OCI-M1 (cell line): ENCODE data around the gene SPDYE6.
"Not testable (repeated sequence)": the region's sequence is repeated elsewhere in the genome, so short reads cannot be mapped to it uniquely, and the experiment has no call there.

Experiments
- DNase-seq: peaks from one replicate; lab custom pipeline; 2025; lab: John Stamatoyannopoulos, UW

Gene SPDYE6

DNA sequence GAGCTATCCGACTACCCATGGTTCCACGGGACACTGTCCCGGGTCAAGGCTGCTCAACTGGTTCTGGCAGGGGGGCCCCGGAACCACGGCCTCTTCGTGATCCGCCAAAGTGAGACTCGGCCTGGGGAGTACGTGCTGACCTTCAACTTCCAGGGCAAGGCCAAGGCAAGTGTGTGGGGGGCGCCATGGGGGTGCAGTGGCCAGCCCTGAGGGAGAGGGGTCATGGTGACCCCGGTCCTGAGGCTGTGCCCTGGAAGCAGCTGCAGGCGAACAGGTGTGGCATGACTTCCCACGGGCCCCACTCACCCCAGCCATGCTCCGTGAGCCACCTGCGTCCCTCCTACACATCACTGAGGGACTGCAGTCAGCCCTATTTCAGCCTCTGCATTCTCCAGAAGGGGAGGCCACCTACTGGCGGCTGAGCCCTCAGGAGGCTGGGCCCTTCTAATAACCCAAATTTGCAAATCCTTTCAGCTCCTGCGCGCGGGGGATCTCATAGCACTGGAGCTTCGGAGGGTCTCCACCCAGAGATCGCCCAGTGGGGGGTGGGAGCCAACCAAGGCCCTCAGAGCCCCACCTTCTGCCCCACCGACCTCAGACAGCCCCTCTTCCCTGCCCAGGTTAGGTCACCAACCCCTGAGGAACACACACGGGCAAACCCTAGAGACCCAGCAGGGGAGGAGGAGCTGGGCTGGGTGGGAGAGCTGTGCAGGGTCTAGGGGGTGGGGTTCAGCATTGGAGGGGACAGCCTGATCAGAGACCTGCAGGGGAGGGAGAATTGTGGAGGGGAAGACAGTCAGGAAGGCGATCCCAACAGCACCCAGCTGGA lies 38.8 kb downstream of the SPDYE6 start:
- DNase-seq = no peak

GRCh38 chr7:102313997-102314780 lies 42.1 kb downstream of the SPDYE6 start:
- no peak for DNase-seq

DNA sequence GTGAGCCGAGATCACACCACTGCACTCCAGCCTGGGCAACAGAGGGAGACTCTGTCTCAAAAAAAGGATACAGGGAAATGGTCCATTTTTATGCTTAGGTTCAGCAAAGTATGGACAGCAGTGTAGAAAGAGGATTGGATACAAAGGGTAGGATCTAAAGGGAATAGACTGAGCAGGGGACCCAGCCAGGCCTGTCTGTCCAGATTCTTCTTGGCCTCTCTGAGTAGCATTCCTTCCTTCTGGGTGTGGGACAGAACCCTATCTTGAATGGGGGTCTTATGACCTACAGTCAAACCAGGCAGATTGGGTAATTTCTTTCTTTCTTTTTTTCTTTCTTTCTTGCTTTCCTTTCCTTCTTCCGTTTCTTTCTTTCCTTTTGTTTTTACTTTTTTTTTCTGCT lies 43.9 kb downstream of the SPDYE6 start:
- no peak for DNase-seq

GRCh38 chr7:102310414-102310815 lies 45.8 kb downstream of the SPDYE6 start:
- no peak for DNase-seq

- DNase-seq = peak; percentile 57
Measured at GRCh38 chr7:102306916-102307677, 49.1 kb downstream of the SPDYE6 start.

- no peak for DNase-seq
Measured at GRCh38 chr7:102305414-102306268, 50.6 kb downstream of the SPDYE6 start.

DNA sequence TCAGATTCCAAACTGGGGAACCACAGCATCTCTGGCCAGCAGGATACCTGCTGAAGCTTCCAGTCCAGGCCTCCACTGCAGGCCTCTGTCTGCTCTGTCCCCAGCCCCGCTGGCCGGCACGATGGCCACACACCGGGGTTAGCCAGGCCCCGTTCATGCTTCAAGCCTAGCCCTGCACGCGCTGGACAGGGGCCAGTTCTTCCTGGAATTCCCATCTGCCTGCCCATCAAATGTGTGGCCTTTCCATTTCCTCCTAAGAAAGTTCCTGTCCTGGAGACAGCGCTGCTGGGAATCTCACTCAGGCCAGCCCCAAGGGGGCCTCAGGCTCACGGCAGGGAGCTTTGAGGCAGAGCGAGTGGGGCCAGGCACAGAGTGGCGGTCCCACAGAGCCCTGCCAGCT lies 51.6 kb downstream of the SPDYE6 start:
- DNase-seq = no peak

DNA sequence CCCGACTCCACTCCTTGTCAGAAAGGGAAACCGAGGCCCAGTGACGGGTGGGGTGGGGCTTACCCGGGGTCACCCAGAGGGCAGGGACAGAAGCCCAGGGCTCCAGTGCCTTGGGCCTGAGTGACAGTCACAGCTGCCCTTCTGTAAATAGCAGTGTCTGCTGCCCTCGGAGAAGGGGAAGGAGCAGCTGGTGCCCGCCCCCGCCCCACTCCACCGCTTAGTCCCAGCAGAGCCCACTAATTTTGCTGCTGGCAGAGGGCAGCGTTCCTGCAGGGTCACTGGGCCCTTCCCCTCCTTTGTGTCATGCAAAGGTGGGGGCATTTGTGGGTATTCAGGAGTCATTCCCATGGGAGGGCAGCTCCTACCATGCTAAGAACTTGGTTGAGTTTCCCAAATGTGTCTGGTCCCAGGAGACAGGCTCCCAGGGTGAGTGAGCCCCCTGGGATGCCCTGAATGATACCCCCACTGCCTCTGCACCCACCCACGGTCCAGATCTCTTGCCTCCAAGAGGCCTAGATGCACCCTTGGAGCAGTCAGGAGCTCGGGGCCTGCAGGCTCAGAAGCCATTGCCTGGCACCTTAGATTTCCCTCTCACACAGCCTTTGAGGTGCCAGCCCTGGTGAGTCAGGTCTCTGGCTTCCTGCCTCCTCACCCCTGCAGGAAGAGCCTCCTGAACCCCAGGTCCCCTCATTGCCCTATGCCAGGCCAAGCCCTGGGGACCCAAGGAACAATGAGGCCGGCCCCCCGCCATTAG lies 52.4 kb downstream of the SPDYE6 start:
- DNase-seq = no peak

DNA sequence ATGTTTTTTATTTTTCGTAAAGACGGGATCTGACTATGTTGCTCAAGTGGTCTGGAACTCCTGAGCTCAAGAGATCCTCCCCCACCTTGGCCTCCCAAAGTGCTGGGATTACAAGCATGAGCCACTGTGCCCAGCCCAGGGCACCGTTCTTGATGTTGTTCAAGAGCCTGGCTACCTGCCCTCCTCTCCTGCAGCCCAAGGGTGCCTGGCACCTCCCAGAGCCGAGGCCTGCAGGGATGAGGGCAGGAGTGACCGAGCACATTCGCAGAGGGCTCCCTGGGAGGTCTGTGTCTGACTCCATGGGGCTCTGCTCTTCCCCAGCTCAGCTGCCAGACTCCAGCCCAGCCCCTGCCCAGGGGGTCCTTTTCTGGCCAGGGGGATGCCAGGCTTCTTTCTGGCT lies 54.2 kb downstream of the SPDYE6 start:
- no peak for DNase-seq

GRCh38 chr7:102301367-102301766 lies 54.9 kb downstream of the SPDYE6 start:
- not testable (repeated sequence) for DNase-seq

DNA sequence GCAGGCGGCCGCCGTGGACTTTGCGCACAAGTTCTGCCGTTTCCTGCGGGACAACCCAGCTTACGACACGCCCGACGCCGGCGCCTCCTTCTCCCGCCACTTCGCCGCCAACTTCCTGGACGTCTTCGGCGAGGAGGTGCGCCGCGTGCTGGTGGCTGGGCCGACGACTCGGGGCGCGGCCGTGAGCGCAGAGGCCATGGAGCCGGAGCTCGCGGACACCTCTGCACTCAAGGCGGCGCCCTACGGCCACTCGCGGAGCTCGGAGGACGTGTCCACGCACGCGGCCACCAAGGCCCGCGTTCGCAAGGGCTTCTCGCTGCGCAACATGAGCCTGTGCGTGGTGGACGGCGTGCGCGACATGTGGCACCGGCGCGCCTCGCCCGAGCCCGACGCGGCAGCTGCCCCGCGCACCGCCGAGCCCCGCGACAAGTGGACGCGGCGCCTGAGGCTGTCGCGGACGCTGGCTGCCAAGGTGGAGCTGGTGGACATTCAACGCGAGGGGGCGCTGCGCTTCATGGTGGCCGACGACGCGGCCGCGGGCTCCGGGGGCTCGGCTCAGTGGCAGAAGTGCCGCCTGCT lies 55.5 kb downstream of the SPDYE6 start:
- DNase-seq = no peak

- DNase-seq = no peak
Measured at GRCh38 chr7:102297487-102298218, 58.6 kb downstream of the SPDYE6 start.

- DNase-seq = no peak
Measured at GRCh38 chr7:102296514-102296913, 59.7 kb downstream of the SPDYE6 start.

DNA sequence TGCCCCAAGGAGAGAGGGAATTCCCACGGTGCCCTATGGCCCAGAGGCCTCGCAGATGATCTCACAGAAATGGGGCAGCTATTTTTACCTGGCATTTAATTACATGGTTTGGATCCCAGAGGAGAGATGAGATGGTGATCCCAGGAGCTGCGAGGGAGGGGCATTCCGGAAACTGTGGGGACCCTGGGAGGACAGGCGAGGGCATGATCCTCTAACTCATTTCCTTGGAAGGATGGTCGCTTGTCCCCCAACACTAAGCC lies 60.1 kb downstream of the SPDYE6 start:
- DNase-seq = no peak
